ENCODE data around the gene URB2.

URB2 gene

GRCh38 chr1:229625071-229625914 lies 754 bp upstream of the URB2 start:
- no peaks in the 10 kb centered on the region for H3K27me3 ChIP-seq (ENCODE audit: control insufficient read depth in 1 of 2, insufficient read depth in 2 of 2, low read length in 2 of 2)
- no peaks in the 10 kb centered on the region for H3K36me3 ChIP-seq (ENCODE audit: control insufficient read depth in 2 of 2, insufficient read depth in 2 of 2, low read length in 2 of 2)
- H3K27ac ChIP-seq (ENCODE audit: low read length), result peak overlapping the region; percentile 49
- H3K4me3 ChIP-seq (ENCODE audit: low read length in 2 of 2), result peak overlapping the region; percentile 86 to 96
- peak overlapping the region; percentile 74 to 90 for H3K9ac ChIP-seq (ENCODE audit: low read length in 2 of 2)
- H3K4me1 ChIP-seq (ENCODE audit: control insufficient read depth, insufficient read depth, low read length), result peaks cover 23% of the 10 kb centered on the region
- no peaks in the 10 kb centered on the region for H3K9me3 ChIP-seq (ENCODE audit: control insufficient read depth in 2 of 2, low read length in 2 of 2)

GRCh38 chr1:229627003-229627402 lies 956 bp downstream of the URB2 start:
- Histone ChIP-seq H3K36me3 (ENCODE audit: control insufficient read depth in 2 of 2, insufficient read depth in 2 of 2, low read length in 2 of 2) (no peaks in the 10 kb centered on the region), H3K4me1 (ENCODE audit: control insufficient read depth, insufficient read depth, low read length) (peaks cover 23% of the 10 kb centered on the region), H3K9ac (ENCODE audit: low read length in 2 of 2) (peak overlapping the region; percentile 81 to 90), H3K9me3 (ENCODE audit: control insufficient read depth in 2 of 2, low read length in 2 of 2) (no peaks in the 10 kb centered on the region), H3K27ac (ENCODE audit: low read length) (peak overlapping the region; percentile 70), H3K4me3 (ENCODE audit: low read length in 2 of 2) (peak overlapping the region; percentile 80 to 91), H3K27me3 (ENCODE audit: control insufficient read depth in 1 of 2, insufficient read depth in 2 of 2, low read length in 2 of 2) (no peaks in the 10 kb centered on the region)

- Histone ChIP-seq H3K27ac (ENCODE audit: low read length) (no peak overlapping the region), H3K9me3 (ENCODE audit: control insufficient read depth in 2 of 2, low read length in 2 of 2) (no peaks in the 10 kb centered on the region), H3K36me3 (ENCODE audit: control insufficient read depth in 2 of 2, insufficient read depth in 2 of 2, low read length in 2 of 2) (peaks cover 0 to 2% of the 10 kb centered on the region in 2 donors), H3K27me3 (ENCODE audit: control insufficient read depth in 1 of 2, insufficient read depth in 2 of 2, low read length in 2 of 2) (no peaks in the 10 kb centered on the region), H3K9ac (ENCODE audit: low read length in 2 of 2) (no peak overlapping the region), H3K4me3 (ENCODE audit: low read length in 2 of 2) (no peak overlapping the region), H3K4me1 (ENCODE audit: control insufficient read depth, insufficient read depth, low read length) (peaks cover 12% of the 10 kb centered on the region)
Observed at GRCh38 chr1:229629261-229629660, 3.2 kb downstream of the URB2 start.

GRCh38 chr1:229631148-229631547 lies 5.1 kb downstream of the URB2 start:
- Histone ChIP-seq H3K9me3 (ENCODE audit: control insufficient read depth in 2 of 2, low read length in 2 of 2) (no peaks in the 10 kb centered on the region), H3K4me3 (ENCODE audit: low read length in 2 of 2) (no peak overlapping the region), H3K27ac (ENCODE audit: low read length) (no peak overlapping the region), H3K9ac (ENCODE audit: low read length in 2 of 2) (no peak overlapping the region), H3K36me3 (ENCODE audit: control insufficient read depth in 2 of 2, insufficient read depth in 2 of 2, low read length in 2 of 2) (peaks cover 14 to 19% of the 10 kb centered on the region in 2 donors), H3K27me3 (ENCODE audit: control insufficient read depth in 1 of 2, insufficient read depth in 2 of 2, low read length in 2 of 2) (no peaks in the 10 kb centered on the region), H3K4me1 (ENCODE audit: control insufficient read depth, insufficient read depth, low read length) (peaks cover 6% of the 10 kb centered on the region)

- peaks cover 22 to 28% of the 10 kb centered on the region in 2 donors for H3K36me3 ChIP-seq (ENCODE audit: control insufficient read depth in 2 of 2, insufficient read depth in 2 of 2, low read length in 2 of 2)
- H3K27me3 ChIP-seq (ENCODE audit: control insufficient read depth in 1 of 2, insufficient read depth in 2 of 2, low read length in 2 of 2), result no peaks in the 10 kb centered on the region
- H3K9me3 ChIP-seq (ENCODE audit: control insufficient read depth in 2 of 2, low read length in 2 of 2), result no peaks in the 10 kb centered on the region
- no peak overlapping the region for H3K9ac ChIP-seq (ENCODE audit: low read length in 2 of 2)
- no peak overlapping the region for H3K27ac ChIP-seq (ENCODE audit: low read length)
- H3K4me1 ChIP-seq (ENCODE audit: control insufficient read depth, insufficient read depth, low read length), result no peaks in the 10 kb centered on the region
- no peak overlapping the region for H3K4me3 ChIP-seq (ENCODE audit: low read length in 2 of 2)
Observed at GRCh38 chr1:229631966-229632365, 5.9 kb downstream of the URB2 start.

- Histone ChIP-seq H3K27me3 (ENCODE audit: control insufficient read depth in 1 of 2, insufficient read depth in 2 of 2, low read length in 2 of 2) (no peaks in the 10 kb centered on the region), H3K4me3 (ENCODE audit: low read length in 2 of 2) (no peak overlapping the region), H3K36me3 (ENCODE audit: control insufficient read depth in 2 of 2, insufficient read depth in 2 of 2, low read length in 2 of 2) (peaks cover 35 to 41% of the 10 kb centered on the region in 2 donors), H3K4me1 (ENCODE audit: control insufficient read depth, insufficient read depth, low read length) (no peaks in the 10 kb centered on the region), H3K9me3 (ENCODE audit: control insufficient read depth in 2 of 2, low read length in 2 of 2) (no peaks in the 10 kb centered on the region), H3K9ac (ENCODE audit: low read length in 2 of 2) (no peak overlapping the region), H3K27ac (ENCODE audit: low read length) (no peak overlapping the region)
Observed at GRCh38 chr1:229636042-229636441, 10.0 kb downstream of the URB2 start.

GRCh38 chr1:229637746-229638145 lies 11.7 kb downstream of the URB2 start:
- Histone ChIP-seq H3K4me3 (ENCODE audit: low read length in 2 of 2) (no peak overlapping the region), H3K9me3 (ENCODE audit: control insufficient read depth in 2 of 2, low read length in 2 of 2) (no peaks in the 10 kb centered on the region), H3K4me1 (ENCODE audit: control insufficient read depth, insufficient read depth, low read length) (no peaks in the 10 kb centered on the region), H3K27me3 (ENCODE audit: control insufficient read depth in 1 of 2, insufficient read depth in 2 of 2, low read length in 2 of 2) (no peaks in the 10 kb centered on the region), H3K9ac (ENCODE audit: low read length in 2 of 2) (no peak overlapping the region), H3K36me3 (ENCODE audit: control insufficient read depth in 2 of 2, insufficient read depth in 2 of 2, low read length in 2 of 2) (peaks cover 35 to 41% of the 10 kb centered on the region in 2 donors), H3K27ac (ENCODE audit: low read length) (no peak overlapping the region)

GRCh38 chr1:229640455-229640854 lies 14.4 kb downstream of the URB2 start:
- H3K36me3 ChIP-seq (ENCODE audit: control insufficient read depth in 2 of 2, insufficient read depth in 2 of 2, low read length in 2 of 2), result peaks cover 33 to 45% of the 10 kb centered on the region in 2 donors
- no peak overlapping the region for H3K27ac ChIP-seq (ENCODE audit: low read length)

GRCh38 chr1:229641306-229641705 lies 15.3 kb downstream of the URB2 start:
- no peaks in the 10 kb centered on the region for H3K4me1 ChIP-seq (ENCODE audit: control insufficient read depth, insufficient read depth, low read length)
- no peak overlapping the region for H3K27ac ChIP-seq (ENCODE audit: low read length)
- no peaks in the 10 kb centered on the region for H3K27me3 ChIP-seq (ENCODE audit: control insufficient read depth in 1 of 2, insufficient read depth in 2 of 2, low read length in 2 of 2)
- H3K4me3 ChIP-seq (ENCODE audit: low read length in 2 of 2), result no peak overlapping the region
- peaks cover 24 to 43% of the 10 kb centered on the region in 2 donors for H3K36me3 ChIP-seq (ENCODE audit: control insufficient read depth in 2 of 2, insufficient read depth in 2 of 2, low read length in 2 of 2)
- no peak overlapping the region for H3K9ac ChIP-seq (ENCODE audit: low read length in 2 of 2)
- H3K9me3 ChIP-seq (ENCODE audit: control insufficient read depth in 2 of 2, low read length in 2 of 2), result no peaks in the 10 kb centered on the region

More at GRCh38 chr1:229640455-229640854, 14.4 kb downstream of the URB2 start:
- no peak overlapping the region for H3K9ac ChIP-seq (ENCODE audit: low read length in 2 of 2)
- H3K9me3 ChIP-seq (ENCODE audit: control insufficient read depth in 2 of 2, low read length in 2 of 2), result no peaks in the 10 kb centered on the region
- no peaks in the 10 kb centered on the region for H3K4me1 ChIP-seq (ENCODE audit: control insufficient read depth, insufficient read depth, low read length)
- no peak overlapping the region for H3K4me3 ChIP-seq (ENCODE audit: low read length in 2 of 2)
- no peaks in the 10 kb centered on the region for H3K27me3 ChIP-seq (ENCODE audit: control insufficient read depth in 1 of 2, insufficient read depth in 2 of 2, low read length in 2 of 2)

- Histone ChIP-seq H3K27ac (ENCODE audit: low read length) (no peak overlapping the region), H3K27me3 (ENCODE audit: control insufficient read depth in 1 of 2, insufficient read depth in 2 of 2, low read length in 2 of 2) (no peaks in the 10 kb centered on the region), H3K36me3 (ENCODE audit: control insufficient read depth in 2 of 2, insufficient read depth in 2 of 2, low read length in 2 of 2) (peaks cover 20 to 43% of the 10 kb centered on the region in 2 donors), H3K4me3 (ENCODE audit: low read length in 2 of 2) (no peak overlapping the region), H3K4me1 (ENCODE audit: control insufficient read depth, insufficient read depth, low read length) (no peaks in the 10 kb centered on the region), H3K9me3 (ENCODE audit: control insufficient read depth in 2 of 2, low read length in 2 of 2) (no peaks in the 10 kb centered on the region), H3K9ac (ENCODE audit: low read length in 2 of 2) (no peak overlapping the region)
Observed at GRCh38 chr1:229642376-229642775, 16.3 kb downstream of the URB2 start.

- H3K27me3 ChIP-seq (ENCODE audit: control insufficient read depth in 1 of 2, insufficient read depth in 2 of 2, low read length in 2 of 2), result no peaks in the 10 kb centered on the region
- no peak overlapping the region for H3K9ac ChIP-seq (ENCODE audit: low read length in 2 of 2)
- no peaks in the 10 kb centered on the region for H3K9me3 ChIP-seq (ENCODE audit: control insufficient read depth in 2 of 2, low read length in 2 of 2)
- H3K36me3 ChIP-seq (ENCODE audit: control insufficient read depth in 2 of 2, insufficient read depth in 2 of 2, low read length in 2 of 2), result peaks cover 19 to 45% of the 10 kb centered on the region in 2 donors
- H3K4me1 ChIP-seq (ENCODE audit: control insufficient read depth, insufficient read depth, low read length), result no peaks in the 10 kb centered on the region
- H3K4me3 ChIP-seq (ENCODE audit: low read length in 2 of 2), result no peak overlapping the region
- no peak overlapping the region for H3K27ac ChIP-seq (ENCODE audit: low read length)
Observed at GRCh38 chr1:229642970-229643369, 16.9 kb downstream of the URB2 start.
